Trophoblast cell (in vitro differentiated cells and primary cell): Measurements from ENCODE around the gene SLC35F1.

Experiments used
- DNase-seq, 2 donors: peaks; one replicate each; pipeline ENCODE4 v3.0.0-alpha.2; 2016
- H2AFZ ChIP-seq: 2 replicates; pipeline ENCODE4 v1.6.1; 2013; ENCODE audit warnings: low read length, moderate library complexity, mild to moderate bottlenecking; ENCODE audit not compliant: insufficient read depth, poor library complexity
- H2AK5ac ChIP-seq: 2 replicates; pipeline ENCODE4 v1.6.1; 2013; ENCODE audit warnings: mild to moderate bottlenecking, low read length
- H2BK120ac ChIP-seq: 2 replicates; pipeline ENCODE4 v1.6.1; 2013; ENCODE audit warnings: low read length, mild to moderate bottlenecking, moderate library complexity; ENCODE audit not compliant: insufficient read depth, poor library complexity
- H2BK12ac ChIP-seq: 2 replicates; pipeline ENCODE4 v1.6.1; 2013; ENCODE audit warnings: mild to moderate bottlenecking, low read length, moderate library complexity
- H2BK5ac ChIP-seq: 2 replicates; pipeline ENCODE4 v1.6.1; 2013; ENCODE audit warnings: low read length, low read depth, moderate library complexity, mild to moderate bottlenecking; ENCODE audit not compliant: poor library complexity
- H3K14ac ChIP-seq: 2 replicates; pipeline ENCODE4 v1.6.1; 2013; ENCODE audit warnings: mild to moderate bottlenecking, low read length
- H3K18ac ChIP-seq: 2 replicates; pipeline ENCODE4 v1.6.1; 2013; ENCODE audit warnings: mild to moderate bottlenecking, low read length
- H3K23ac ChIP-seq: 2 replicates; pipeline ENCODE4 v1.6.1; 2013; ENCODE audit warnings: low read length
- H3K27ac ChIP-seq: 2 replicates; pipeline ENCODE4 v1.5.1; 2013; ENCODE audit warnings: low read depth, mild to moderate bottlenecking, inconsistent platforms, low read length, moderate library complexity
- H3K27me3 ChIP-seq: 2 replicates; pipeline ENCODE4 v1.6.1; 2013; ENCODE audit warnings: inconsistent platforms, mild to moderate bottlenecking, low read length, moderate library complexity; ENCODE audit not compliant: insufficient read depth
- H3K36me3 ChIP-seq, 2 experiments: 1 replicate in 1 of 2; 2 replicates in 1 of 2; pipeline ENCODE4 v1.6.1; 2013; ENCODE audit warnings: low read length in 2 of 2, mild to moderate bottlenecking in 2 of 2, moderate library complexity in 1 of 2; ENCODE audit not compliant: insufficient read depth in 2 of 2, control insufficient read depth in 1 of 2
- H3K4ac ChIP-seq: 2 replicates; pipeline ENCODE4 v1.6.1; 2013; ENCODE audit warnings: low read depth, mild to moderate bottlenecking, low read length, moderate library complexity
- H3K4me1 ChIP-seq, 2 experiments: 1 replicate in 1 of 2; 2 replicates in 1 of 2; pipeline ENCODE4 v1.6.1; 2013; ENCODE audit warnings: low read length in 2 of 2, mild to moderate bottlenecking in 2 of 2, moderate library complexity in 1 of 2; ENCODE audit not compliant: insufficient read depth in 2 of 2, control insufficient read depth in 1 of 2
- H3K4me2 ChIP-seq: 2 replicates; pipeline ENCODE4 v1.6.1; 2013; ENCODE audit warnings: inconsistent platforms, mild to moderate bottlenecking, low read length, moderate library complexity
- H3K4me3 ChIP-seq: 2 replicates; pipeline ENCODE4 v1.5.1; 2013; ENCODE audit warnings: mild to moderate bottlenecking, low read depth, low read length, inconsistent platforms
- H3K79me1 ChIP-seq: one replicate; pipeline ENCODE4 v1.6.1; 2013; ENCODE audit warnings: low read length
- H3K79me2 ChIP-seq: 2 replicates; pipeline ENCODE4 v1.6.1; 2013; ENCODE audit warnings: low read length, mild to moderate bottlenecking; ENCODE audit not compliant: control insufficient read depth, insufficient read depth, poor library complexity
- H3K9ac ChIP-seq: 2 replicates; pipeline ENCODE4 v1.6.1; 2013; ENCODE audit warnings: mild to moderate bottlenecking, low read length
- H3K9me3 ChIP-seq: 2 replicates; pipeline ENCODE4 v1.6.1; 2013; ENCODE audit warnings: low read depth, mild to moderate bottlenecking, control low read depth, inconsistent platforms, low read length; ENCODE audit not compliant: insufficient read depth
- H4K12ac ChIP-seq: 2 replicates; pipeline ENCODE4 v1.6.1; 2013; ENCODE audit warnings: low read depth, mild to moderate bottlenecking, low read length, moderate library complexity
- H4K8ac ChIP-seq: 2 replicates; pipeline ENCODE4 v1.6.1; 2013; ENCODE audit warnings: low read depth, mild to moderate bottlenecking, low read length, moderate library complexity
- H4K91ac ChIP-seq: one replicate; pipeline ENCODE4 v1.6.1; 2013; ENCODE audit warnings: low read depth, mild to moderate bottlenecking, low read length, moderate library complexity
- WGBS: extraction: QIAGEN DNeasy Blood & Tissue Kit; methylation state at CpG from one replicate; pipeline ENCODE4 v1.1.7; 2013; ENCODE audit warnings: missing lambda C conversion rate; ENCODE audit not compliant: insufficient read length, insufficient coverage; ENCODE audit errors: extremely low coverage; 5-methylcytosine and 5-hydroxymethylcytosine counted together

The SLC35F1 gene

GRCh38 chr6:118326712-118327111, 419.6 kb downstream of the SLC35F1 start:
- H3K9ac ChIP-seq: no peak overlapping the region
- no peaks in the 10 kb centered on the region for H3K9me3 ChIP-seq
- no peaks in the 10 kb centered on the region for H3K36me3 ChIP-seq
- H4K91ac ChIP-seq: no peak overlapping the region
- H2BK120ac ChIP-seq: no peak overlapping the region
- H4K12ac ChIP-seq: no peak overlapping the region
- no peak overlapping the region for H3K4ac ChIP-seq
- no peak overlapping the region for H2BK12ac ChIP-seq
- no peak for DNase-seq
- no peak overlapping the region for H3K4me2 ChIP-seq
- H2BK5ac ChIP-seq: no peak overlapping the region
- no peaks in the 10 kb centered on the region for H3K79me2 ChIP-seq
- H3K23ac ChIP-seq: no peak overlapping the region
- no peak overlapping the region for H3K18ac ChIP-seq
- no peak overlapping the region for H2AFZ ChIP-seq
- peaks cover 9% of the 10 kb centered on the region in 2 experiments for H3K4me1 ChIP-seq
- H3K4me3 ChIP-seq: no peak overlapping the region
- H2AK5ac ChIP-seq: no peak overlapping the region
- no peak overlapping the region for H3K14ac ChIP-seq
- no peaks in the 10 kb centered on the region for H3K27me3 ChIP-seq
- H4K8ac ChIP-seq: no peak overlapping the region
- H3K27ac ChIP-seq: no peak overlapping the region
- peaks cover 1% of the 10 kb centered on the region for H3K79me1 ChIP-seq

DNA sequence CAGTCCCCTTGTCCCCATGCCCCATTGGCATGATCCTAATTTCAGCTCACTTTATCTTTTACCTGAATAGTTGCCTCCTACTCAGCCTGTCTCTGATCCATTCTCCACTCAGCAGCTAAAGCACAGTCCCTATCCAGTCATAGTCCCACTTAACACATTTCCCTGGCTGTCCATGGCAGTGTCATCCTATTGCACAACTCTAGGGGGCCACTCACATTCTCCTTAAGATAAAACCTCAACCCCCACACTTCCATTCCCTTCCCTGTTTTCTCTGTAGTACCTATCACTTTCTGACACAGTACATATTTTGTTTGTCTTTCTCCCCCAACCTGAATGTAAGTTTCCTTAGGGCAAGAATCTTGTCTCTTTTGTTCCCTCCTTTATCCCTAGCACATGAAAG, 420.2 kb downstream of the SLC35F1 start:
- H4K91ac ChIP-seq: no peak overlapping the region
- H2AFZ ChIP-seq: no peak overlapping the region
- no peak overlapping the region for H2BK120ac ChIP-seq
- no peak overlapping the region for H2BK5ac ChIP-seq
- H3K36me3 ChIP-seq: no peaks in the 10 kb centered on the region
- no peak overlapping the region for H4K8ac ChIP-seq
- no peak overlapping the region for H3K27ac ChIP-seq
- H3K9ac ChIP-seq: no peak overlapping the region
- H3K23ac ChIP-seq: no peak overlapping the region
- H4K12ac ChIP-seq: no peak overlapping the region
- H3K4me1 ChIP-seq: peaks cover 9% of the 10 kb centered on the region in 2 experiments
- no peaks in the 10 kb centered on the region for H3K79me2 ChIP-seq
- no peak for DNase-seq
- no peaks in the 10 kb centered on the region for H3K9me3 ChIP-seq
- no peak overlapping the region for H2AK5ac ChIP-seq
- no peak overlapping the region for H3K4ac ChIP-seq
- H3K4me2 ChIP-seq: no peak overlapping the region
- H2BK12ac ChIP-seq: no peak overlapping the region
- no peaks in the 10 kb centered on the region for H3K27me3 ChIP-seq
- no peak overlapping the region for H3K14ac ChIP-seq
- no peak overlapping the region for H3K18ac ChIP-seq
- H3K79me1 ChIP-seq: peaks cover 1% of the 10 kb centered on the region
- H3K4me3 ChIP-seq: no peak overlapping the region

- Histone ChIP-seq H3K4me3 (no peak overlapping the region), H3K79me1 (no peaks in the 10 kb centered on the region), H3K4ac (no peak overlapping the region), H2BK5ac (no peak overlapping the region), H3K4me1 (no peaks in the 10 kb centered on the region), H3K18ac (no peak overlapping the region), H4K8ac (no peak overlapping the region), H3K14ac (no peak overlapping the region), H3K79me2 (no peaks in the 10 kb centered on the region), H3K27me3 (no peaks in the 10 kb centered on the region), H3K36me3 (no peaks in the 10 kb centered on the region), H2BK120ac (no peak overlapping the region), H3K9me3 (no peaks in the 10 kb centered on the region), H2AFZ (no peak overlapping the region), H3K9ac (no peak overlapping the region), H2BK12ac (no peak overlapping the region), H3K23ac (no peak overlapping the region), H4K12ac (no peak overlapping the region), H3K27ac (no peak overlapping the region), H4K91ac (no peak overlapping the region), H2AK5ac (no peak overlapping the region), H3K4me2 (no peak overlapping the region)
- WGBS: no CpG with 5 or more reads among the region's 1 CpG
- DNase-seq: no peak
Measured at GRCh38 chr6:118333772-118334171, 426.7 kb downstream of the SLC35F1 start.

DNA sequence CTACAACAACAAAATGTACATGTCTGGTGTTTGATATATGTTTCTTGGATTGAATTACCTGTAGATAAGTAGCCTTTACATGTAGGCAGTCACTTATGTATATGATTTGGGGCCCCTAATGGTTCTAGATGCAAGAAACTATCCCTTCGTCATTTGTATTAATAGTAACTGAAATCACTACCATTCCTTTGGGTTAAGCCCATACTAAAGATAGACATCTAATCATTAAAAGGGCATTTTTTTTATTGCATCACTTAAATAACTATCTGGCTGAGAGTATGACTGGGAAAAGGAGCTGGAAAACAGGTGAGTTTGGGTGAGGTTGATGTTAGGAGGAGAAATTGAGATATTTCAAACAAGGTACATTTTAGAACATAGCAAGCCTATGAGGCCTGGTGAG, 427.6 kb downstream of the SLC35F1 start:
- no peak overlapping the region for H4K12ac ChIP-seq
- no peak overlapping the region for H4K91ac ChIP-seq
- no peak overlapping the region for H3K23ac ChIP-seq
- H2BK5ac ChIP-seq: no peak overlapping the region
- no peak overlapping the region for H2BK12ac ChIP-seq
- no peak overlapping the region for H3K9ac ChIP-seq
- H2AK5ac ChIP-seq: no peak overlapping the region
- no peak overlapping the region for H3K4me2 ChIP-seq
- H3K27ac ChIP-seq: no peak overlapping the region
- no peak overlapping the region for H3K4ac ChIP-seq
- H3K4me1 ChIP-seq: no peaks in the 10 kb centered on the region
- H3K4me3 ChIP-seq: no peak overlapping the region
- no peaks in the 10 kb centered on the region for H3K36me3 ChIP-seq
- H4K8ac ChIP-seq: no peak overlapping the region
- no peaks in the 10 kb centered on the region for H3K27me3 ChIP-seq
- no peak overlapping the region for H2BK120ac ChIP-seq
- H3K79me2 ChIP-seq: no peaks in the 10 kb centered on the region
- H3K9me3 ChIP-seq: no peaks in the 10 kb centered on the region
- H3K18ac ChIP-seq: no peak overlapping the region
- WGBS: no CpG with 5 or more reads among the region's 1 CpG
- no peak overlapping the region for H2AFZ ChIP-seq
- no peak overlapping the region for H3K14ac ChIP-seq
- no peak for DNase-seq
- H3K79me1 ChIP-seq: no peaks in the 10 kb centered on the region
